NCI-H82 treated with DMSO at 0.1 percent for 48 hours (cell line): ENCODE data around the gene APH1B.

Experiments
- DNase-seq: peaks from one replicate; lab custom pipeline; 2025; ENCODE audit not compliant: unreplicated experiment; lab: John Stamatoyannopoulos, UW

APH1B gene

GRCh38 chr15:63251701-63252100 lies 25.7 kb upstream of the APH1B start:
- no peak for DNase-seq

GRCh38 chr15:63252292-63252691 lies 25.1 kb upstream of the APH1B start:
- DNase-seq, result no peak

- DNase-seq, result no peak
These were observed 22.4 kb upstream of the APH1B start for GRCh38 chr15:63254991-63255390.

GRCh38 chr15:63255489-63255990 lies 21.9 kb upstream of the APH1B start:
- DNase-seq, result no peak

GRCh38 chr15:63256433-63257274 lies 20.8 kb upstream of the APH1B start:
- DNase-seq, result no peak

- DNase-seq, result no peak
These were observed 18.7 kb upstream of the APH1B start for GRCh38 chr15:63258658-63259057.

- no peak for DNase-seq
These were observed 16.6 kb upstream of the APH1B start for GRCh38 chr15:63260791-63261190.

- DNase-seq, result no peak
These were observed 16.1 kb upstream of the APH1B start for GRCh38 chr15:63261311-63261710.

- DNase-seq, result no peak
These were observed 13.9 kb upstream of the APH1B start for GRCh38 chr15:63263519-63263918.

GRCh38 chr15:63264688-63265293 lies 12.6 kb upstream of the APH1B start:
- peak; percentile 64 for DNase-seq

- DNase-seq, result no peak
These were observed 3.0 kb upstream of the APH1B start for GRCh38 chr15:63274427-63274826.

GRCh38 chr15:63276342-63277037 lies 915 bp upstream of the APH1B start:
- DNase-seq, result no peak

- DNase-seq, result no peak
These were observed 570 bp downstream of the APH1B start for GRCh38 chr15:63277893-63278456.

GRCh38 chr15:63283126-63283525 lies 5.7 kb downstream of the APH1B start:
- no peak for DNase-seq

GRCh38 chr15:63284335-63284734 lies 6.9 kb downstream of the APH1B start:
- DNase-seq, result no peak

- no peak for DNase-seq
These were observed 9.7 kb downstream of the APH1B start for GRCh38 chr15:63287109-63287508.

GRCh38 chr15:63288342-63288741 lies 10.9 kb downstream of the APH1B start:
- DNase-seq, result no peak

GRCh38 chr15:63288778-63289378 lies 11.5 kb downstream of the APH1B start:
- peak; percentile 59 for DNase-seq

GRCh38 chr15:63291507-63291906 lies 14.1 kb downstream of the APH1B start:
- no peak for DNase-seq

GRCh38 chr15:63292241-63292640 lies 14.8 kb downstream of the APH1B start:
- DNase-seq, result no peak

- DNase-seq, result no peak
These were observed 15.4 kb downstream of the APH1B start for GRCh38 chr15:63292771-63293170.
